ENCODE results near the gene ZFAND2B.

The ZFAND2B gene

DNA sequence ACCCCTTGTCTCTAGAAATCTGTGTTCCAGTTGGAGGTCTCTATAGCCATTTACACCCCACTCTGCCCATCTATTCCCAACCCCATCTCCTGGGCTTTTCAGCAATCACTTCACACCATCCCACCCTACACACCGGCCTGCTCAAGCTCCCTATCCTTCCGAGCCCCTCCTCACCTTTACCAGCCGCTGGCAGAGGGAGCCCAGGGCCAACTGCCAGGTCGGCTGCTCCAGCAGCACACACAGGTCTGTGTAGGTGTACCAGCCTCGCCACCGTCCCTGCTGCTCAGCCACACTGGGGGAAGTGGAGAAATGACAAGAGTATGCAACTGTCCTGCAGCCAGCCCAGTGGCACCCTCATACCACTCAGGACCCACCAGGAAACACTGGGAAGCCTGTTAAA is 33.4 kb upstream of the ZFAND2B start:
- no peaks in the 10 kb centered on the region for H3K27me3 ChIP-seq (replicated peaks; ENCODE audit: control insufficient read depth, insufficient read depth, low read length)
- no peak for DNase-seq (ENCODE audit: extremely low read depth, insufficient read length)
- TF ChIP-seq, protein P1, sequence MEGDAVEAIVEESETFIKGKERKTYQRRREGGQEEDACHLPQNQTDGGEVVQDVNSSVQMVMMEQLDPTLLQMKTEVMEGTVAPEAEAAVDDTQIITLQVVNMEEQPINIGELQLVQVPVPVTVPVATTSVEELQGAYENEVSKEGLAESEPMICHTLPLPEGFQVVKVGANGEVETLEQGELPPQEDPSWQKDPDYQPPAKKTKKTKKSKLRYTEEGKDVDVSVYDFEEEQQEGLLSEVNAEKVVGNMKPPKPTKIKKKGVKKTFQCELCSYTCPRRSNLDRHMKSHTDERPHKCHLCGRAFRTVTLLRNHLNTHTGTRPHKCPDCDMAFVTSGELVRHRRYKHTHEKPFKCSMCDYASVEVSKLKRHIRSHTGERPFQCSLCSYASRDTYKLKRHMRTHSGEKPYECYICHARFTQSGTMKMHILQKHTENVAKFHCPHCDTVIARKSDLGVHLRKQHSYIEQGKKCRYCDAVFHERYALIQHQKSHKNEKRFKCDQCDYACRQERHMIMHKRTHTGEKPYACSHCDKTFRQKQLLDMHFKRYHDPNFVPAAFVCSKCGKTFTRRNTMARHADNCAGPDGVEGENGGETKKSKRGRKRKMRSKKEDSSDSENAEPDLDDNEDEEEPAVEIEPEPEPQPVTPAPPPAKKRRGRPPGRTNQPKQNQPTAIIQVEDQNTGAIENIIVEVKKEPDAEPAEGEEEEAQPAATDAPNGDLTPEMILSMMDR (IDR thresholded peaks at IDR 0.05; ENCODE audit: insufficient read depth, low read length, poor library complexity, severe bottlenecking): no peak
- H3K36me3 ChIP-seq (ENCODE audit: control insufficient read depth, insufficient read depth, low read length): peaks cover 26% of the 10 kb centered on the region
- H3K4me3 ChIP-seq (replicated peaks; ENCODE audit: low read depth, low read length): no peak overlapping the region

DNA sequence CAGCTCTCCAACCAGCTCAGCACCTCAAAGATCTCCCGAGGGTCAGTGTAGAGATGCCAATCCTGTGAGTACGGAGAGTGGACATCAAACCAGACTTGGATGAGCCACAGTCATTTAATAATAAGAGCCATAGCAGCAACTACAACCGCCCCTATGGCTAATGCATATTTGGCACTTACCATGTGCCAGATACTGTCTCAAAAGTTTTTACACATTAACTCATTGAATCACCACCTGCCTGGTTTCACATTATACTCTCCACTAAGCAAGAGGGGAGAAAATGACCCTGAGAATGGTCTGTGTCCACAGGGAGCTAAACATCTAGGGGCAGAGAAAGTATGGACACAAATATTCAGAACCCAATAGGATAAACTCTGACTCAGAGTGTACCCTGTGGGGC is 32.4 kb upstream of the ZFAND2B start:
- no peak overlapping the region for H3K4me3 ChIP-seq (replicated peaks; ENCODE audit: low read depth, low read length)
- TF ChIP-seq, protein P1 (IDR thresholded peaks at IDR 0.05; ENCODE audit: insufficient read depth, low read length, poor library complexity, severe bottlenecking): no peak
- peaks cover 26% of the 10 kb centered on the region for H3K36me3 ChIP-seq (ENCODE audit: control insufficient read depth, insufficient read depth, low read length)
- DNase-seq (ENCODE audit: extremely low read depth, insufficient read length): no peak
- no peaks in the 10 kb centered on the region for H3K27me3 ChIP-seq (replicated peaks; ENCODE audit: control insufficient read depth, insufficient read depth, low read length)

DNA sequence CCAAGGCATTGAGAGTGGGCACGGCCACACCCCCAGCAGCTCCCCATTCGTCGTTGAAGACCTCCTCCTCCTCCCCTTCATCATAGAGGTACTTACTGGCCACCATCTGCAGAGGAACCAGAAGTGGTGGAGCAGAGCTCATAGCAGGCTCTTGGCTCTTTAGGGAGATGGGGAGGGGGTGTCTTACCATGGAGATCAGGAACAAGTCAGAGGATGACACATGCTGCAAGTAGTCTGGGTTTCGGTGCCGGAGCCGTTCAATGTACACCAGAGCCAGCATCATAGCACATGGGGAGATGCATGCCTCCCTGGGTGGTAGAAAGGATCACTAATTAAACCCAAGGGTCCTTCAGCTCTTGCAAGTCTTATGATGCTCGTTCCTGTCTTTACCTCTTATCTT is 31.8 kb upstream of the ZFAND2B start:
- Histone ChIP-seq H3K4me3 (replicated peaks; ENCODE audit: low read depth, low read length) (no peak overlapping the region), H3K27me3 (replicated peaks; ENCODE audit: control insufficient read depth, insufficient read depth, low read length) (no peaks in the 10 kb centered on the region), H3K36me3 (ENCODE audit: control insufficient read depth, insufficient read depth, low read length) (peaks cover 26% of the 10 kb centered on the region)
- DNase-seq (ENCODE audit: extremely low read depth, insufficient read length): no peak
- TF ChIP-seq, protein P1 (IDR thresholded peaks at IDR 0.05; ENCODE audit: insufficient read depth, low read length, poor library complexity, severe bottlenecking): no peak

DNA sequence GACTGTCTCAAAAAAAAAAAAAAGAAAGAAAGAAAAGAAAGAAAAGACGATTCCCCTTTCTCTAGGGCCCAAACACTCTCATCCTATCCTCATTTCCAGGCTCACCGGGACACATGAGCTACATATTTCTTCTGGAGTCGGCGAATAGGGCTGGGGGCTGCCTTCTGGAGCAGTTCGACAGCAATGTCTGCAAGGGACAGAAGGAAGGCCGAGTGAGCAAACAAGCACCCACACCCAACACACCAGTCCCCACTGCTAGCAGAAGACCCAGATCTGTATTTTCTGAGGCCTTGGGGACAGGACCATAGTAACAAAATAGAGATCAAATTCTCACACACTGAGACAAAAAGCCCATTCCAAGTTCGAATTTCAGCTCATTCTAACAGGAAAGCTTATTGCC is 31.1 kb upstream of the ZFAND2B start:
- no peak for DNase-seq (ENCODE audit: extremely low read depth, insufficient read length)
- peak overlapping the region; percentile 96 for H3K4me3 ChIP-seq (replicated peaks; ENCODE audit: low read depth, low read length)
- H3K36me3 ChIP-seq (ENCODE audit: control insufficient read depth, insufficient read depth, low read length): peaks cover 29% of the 10 kb centered on the region
- TF ChIP-seq, protein P1 (IDR thresholded peaks at IDR 0.05; ENCODE audit: insufficient read depth, low read length, poor library complexity, severe bottlenecking): no peak
- no peaks in the 10 kb centered on the region for H3K27me3 ChIP-seq (replicated peaks; ENCODE audit: control insufficient read depth, insufficient read depth, low read length)

DNA sequence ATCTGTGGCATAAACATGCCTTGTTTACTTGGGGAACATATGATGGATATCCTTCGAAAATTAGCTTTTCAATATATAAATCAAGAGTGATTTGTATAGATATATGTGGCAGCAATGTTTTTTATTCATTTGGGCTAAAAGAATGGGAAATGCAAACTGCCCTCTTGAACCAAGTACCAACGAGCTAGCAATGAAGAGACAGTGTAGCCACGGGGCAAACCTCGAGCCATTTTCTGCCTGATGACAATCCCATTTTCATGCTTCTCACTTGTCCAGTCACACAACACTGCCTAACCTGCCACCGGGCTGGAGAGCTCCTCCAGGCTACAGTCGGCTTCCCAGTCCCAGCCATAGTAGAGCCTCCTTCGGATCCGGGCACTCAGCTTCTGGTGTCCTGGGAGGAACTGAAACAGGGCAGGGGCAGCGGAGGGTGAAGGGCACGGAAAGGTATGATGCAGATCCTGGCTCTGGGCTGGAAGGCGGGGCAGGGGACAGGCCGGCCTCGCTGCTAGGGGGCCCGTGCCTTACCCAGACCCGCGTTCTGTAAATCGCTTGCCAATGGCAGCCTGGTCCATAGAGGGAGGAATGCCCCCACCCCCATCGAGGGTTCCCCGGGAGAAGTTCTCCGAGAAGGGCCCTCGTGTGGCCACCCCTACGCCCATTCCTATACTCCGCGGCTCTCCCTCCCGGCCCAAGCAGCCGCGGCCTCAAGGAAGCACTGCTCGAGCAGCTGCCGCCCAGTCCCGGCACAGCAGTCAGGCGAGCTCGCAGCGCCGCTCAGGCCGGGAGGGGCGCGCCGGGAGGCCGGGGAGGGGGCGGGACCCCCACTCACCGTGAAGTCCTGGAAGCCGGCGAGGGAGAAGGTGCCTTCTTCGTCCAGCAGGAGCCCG is 30.4 kb upstream of the ZFAND2B start:
- DNase-seq (ENCODE audit: extremely low read depth, insufficient read length): peak; percentile 64
- Histone ChIP-seq H3K36me3 (ENCODE audit: control insufficient read depth, insufficient read depth, low read length) (peaks cover 34% of the 10 kb centered on the region), H3K27me3 (replicated peaks; ENCODE audit: control insufficient read depth, insufficient read depth, low read length) (no peaks in the 10 kb centered on the region), H3K4me3 (replicated peaks; ENCODE audit: low read depth, low read length) (peak overlapping the region; percentile 96)
- TF ChIP-seq, protein P1 (IDR thresholded peaks at IDR 0.05; ENCODE audit: insufficient read depth, low read length, poor library complexity, severe bottlenecking): no peak

Data from GM06990 (cell line).